IPS DF 19.7 (cell line): ENCODE results near the gene ZNF862.
A peak's percentile ranks its signal among the peaks of the same experiment; 100 is the strongest.
"Not testable (repeated sequence)": the region's sequence is repeated elsewhere in the genome, so short reads cannot be mapped to it uniquely, and the experiment has no call there.

Source experiments
- DNase-seq: peaks from one replicate; pipeline ENCODE4 v3.0.0-alpha.2; 2013; ENCODE audit warnings: low read depth, low spot score

ZNF862 gene

GRCh38 chr7:149880638-149881311 lies 42.6 kb downstream of the ZNF862 start:
- DNase-seq, result no peak

GRCh38 chr7:149881328-149882247 lies 43.4 kb downstream of the ZNF862 start:
- DNase-seq, result no peak

GRCh38 chr7:149882248-149883047 lies 44.3 kb downstream of the ZNF862 start:
- no peak for DNase-seq

- no peak for DNase-seq
Observed at GRCh38 chr7:149883048-149883438, 44.9 kb downstream of the ZNF862 start.

- peak; percentile 42 for DNase-seq
Observed at GRCh38 chr7:149883452-149883861, 45.3 kb downstream of the ZNF862 start.

- DNase-seq, result no peak
Observed at GRCh38 chr7:149884016-149884415, 45.8 kb downstream of the ZNF862 start.

GRCh38 chr7:149884541-149884940 lies 46.4 kb downstream of the ZNF862 start:
- DNase-seq, result no peak

GRCh38 chr7:149885191-149886017 lies 47.2 kb downstream of the ZNF862 start:
- DNase-seq, result no peak

GRCh38 chr7:149886018-149886415 lies 47.8 kb downstream of the ZNF862 start:
- DNase-seq, result no peak

GRCh38 chr7:149887311-149887710 lies 49.1 kb downstream of the ZNF862 start:
- no peak for DNase-seq

GRCh38 chr7:149890715-149891114 lies 52.5 kb downstream of the ZNF862 start:
- DNase-seq, result not testable (repeated sequence)

GRCh38 chr7:149894957-149895356 lies 56.8 kb downstream of the ZNF862 start:
- not testable (repeated sequence) for DNase-seq

GRCh38 chr7:149907776-149908376 lies 69.7 kb downstream of the ZNF862 start:
- not testable (repeated sequence) for DNase-seq

- DNase-seq, result not testable (repeated sequence)
Observed at GRCh38 chr7:149910219-149910618, 72.0 kb downstream of the ZNF862 start.

- DNase-seq, result not testable (repeated sequence)
Observed at GRCh38 chr7:149912126-149912525, 74.0 kb downstream of the ZNF862 start.
